ENCODE measurements around the gene OR6B1. TPM values are rescaled to one million over a fixed set of nuclear protein-coding genes. Genes with fewer than 3 reads are reported as not detected.
"Not testable (repeated sequence)": the region's sequence is repeated elsewhere in the genome, so short reads cannot be mapped to it uniquely, and the experiment has no call there.

The OR6B1 gene
- total and polyA plus RNA-seq, 4 donors, result not detected

- DNase-seq; H3K36me3 ChIP-seq (ENCODE audit: control insufficient read depth in 1 of 2, insufficient read depth in 2 of 2, low read length in 1 of 2); H3K4me3 ChIP-seq (ENCODE audit: low read length in 2 of 2); ATAC-seq (ENCODE audit: low FRiP score); H3K4me1 ChIP-seq (ENCODE audit: control insufficient read depth in 1 of 2, insufficient read depth in 2 of 2, low read length in 2 of 2); H3K27ac ChIP-seq (ENCODE audit: low read depth in 1 of 2, low read length in 2 of 2); intact Hi-C loops (cut with DNase I); H3K9me3 ChIP-seq (ENCODE audit: control insufficient read depth, low read length); H3K27me3 ChIP-seq (ENCODE audit: control insufficient read depth in 1 of 2, insufficient read depth in 2 of 2, low read length in 1 of 2): not testable (repeated sequence)
- 88 to 96% methylated on average over 1 of the region's 1 CpG for WGBS, 2 donors
Measured at GRCh38 chr7:144010821-144011220, 10.7 kb downstream of the OR6B1 start.

GRCh38 chr7:144011458-144012230 lies 11.5 kb downstream of the OR6B1 start:
- no peaks in the 10 kb centered on the region for H3K36me3 ChIP-seq (ENCODE audit: control insufficient read depth in 1 of 2, insufficient read depth in 2 of 2, low read length in 1 of 2)
- ATAC-seq (ENCODE audit: low FRiP score) (no peak), DNase-seq (no peak)
- no peaks in the 10 kb centered on the region for H3K9me3 ChIP-seq (ENCODE audit: control insufficient read depth, low read length)
- no peak overlapping the region for H3K27ac ChIP-seq (ENCODE audit: low read depth in 1 of 2, low read length in 2 of 2)
- H3K4me1 ChIP-seq (ENCODE audit: control insufficient read depth in 1 of 2, insufficient read depth in 2 of 2, low read length in 2 of 2), result no peaks in the 10 kb centered on the region
- no peak overlapping the region for H3K4me3 ChIP-seq (ENCODE audit: low read length in 2 of 2)
- 84 to 92% methylated on average over 5 of the region's 5 CpGs for WGBS, 2 donors
- no peaks in the 10 kb centered on the region for H3K27me3 ChIP-seq (ENCODE audit: control insufficient read depth in 1 of 2, insufficient read depth in 2 of 2, low read length in 1 of 2)
- intact Hi-C loops (cut with DNase I), result no loop called here

DNA sequence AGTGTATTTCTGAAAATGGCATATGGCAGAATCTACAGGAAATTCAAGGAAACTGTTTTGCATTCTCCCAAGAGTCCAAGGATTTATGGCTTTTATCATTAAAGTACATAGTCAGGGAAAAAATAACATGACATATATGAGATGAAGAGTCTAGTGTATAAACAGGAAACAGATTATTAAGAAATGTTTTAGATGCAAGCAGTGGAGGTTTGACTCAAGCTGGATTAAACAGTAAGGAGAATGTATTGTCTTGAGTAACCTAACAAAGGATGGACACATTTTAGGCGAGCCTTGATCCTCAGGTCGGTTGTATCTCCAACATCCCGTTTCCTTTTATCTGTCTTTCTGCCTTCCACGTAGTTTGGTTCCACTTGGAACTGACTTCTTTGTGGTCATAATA lies 17.9 kb downstream of the OR6B1 start:
- intact Hi-C loops (cut with DNase I), result no loop called here
- H3K27ac ChIP-seq (ENCODE audit: low read depth in 1 of 2, low read length in 2 of 2), result no peak overlapping the region
- no peak for ATAC-seq (ENCODE audit: low FRiP score)
- no peak for DNase-seq
- no peaks in the 10 kb centered on the region for H3K36me3 ChIP-seq (ENCODE audit: control insufficient read depth in 1 of 2, insufficient read depth in 2 of 2, low read length in 1 of 2)
- peaks cover 0 to 3% of the 10 kb centered on the region in 2 donors for H3K4me1 ChIP-seq (ENCODE audit: control insufficient read depth in 1 of 2, insufficient read depth in 2 of 2, low read length in 2 of 2)
- no peak overlapping the region for H3K4me3 ChIP-seq (ENCODE audit: low read length in 2 of 2)
- WGBS, 2 donors, result 77 to 93% methylated on average over 4 of the region's 4 CpGs
- H3K9me3 ChIP-seq (ENCODE audit: control insufficient read depth, low read length), result no peaks in the 10 kb centered on the region
- no peaks in the 10 kb centered on the region for H3K27me3 ChIP-seq (ENCODE audit: control insufficient read depth in 1 of 2, insufficient read depth in 2 of 2, low read length in 1 of 2)

GRCh38 chr7:144019457-144019856 lies 19.3 kb downstream of the OR6B1 start:
- intact Hi-C loops (cut with DNase I), result no loop called here

DNA sequence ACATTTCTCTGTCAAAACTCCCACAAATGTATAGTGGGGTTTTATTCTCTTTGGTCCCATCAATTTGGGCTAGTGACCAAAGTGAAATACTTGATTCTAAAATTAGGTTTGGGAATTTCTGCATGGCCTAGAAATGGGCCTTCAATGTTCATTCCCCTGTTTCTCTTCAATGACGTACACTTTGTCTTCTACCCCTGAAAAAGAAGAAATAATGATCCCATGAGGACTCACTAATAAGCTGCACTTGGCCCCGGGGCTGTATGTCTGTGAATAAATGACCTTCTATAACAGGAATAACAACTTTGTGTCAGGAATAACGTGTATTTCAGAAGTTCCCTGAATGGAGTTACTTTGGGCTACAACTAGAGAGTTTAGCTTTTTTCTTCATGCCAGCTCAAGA lies 20.2 kb downstream of the OR6B1 start:
- no peak overlapping the region for H3K27ac ChIP-seq (ENCODE audit: low read depth in 1 of 2, low read length in 2 of 2)
- H3K4me1 ChIP-seq (ENCODE audit: control insufficient read depth in 1 of 2, insufficient read depth in 2 of 2, low read length in 2 of 2), result peaks cover 0 to 3% of the 10 kb centered on the region in 2 donors
- no peaks in the 10 kb centered on the region for H3K27me3 ChIP-seq (ENCODE audit: control insufficient read depth in 1 of 2, insufficient read depth in 2 of 2, low read length in 1 of 2)
- H3K9me3 ChIP-seq (ENCODE audit: control insufficient read depth, low read length), result no peaks in the 10 kb centered on the region
- H3K36me3 ChIP-seq (ENCODE audit: control insufficient read depth in 1 of 2, insufficient read depth in 2 of 2, low read length in 1 of 2), result no peaks in the 10 kb centered on the region
- ATAC-seq (ENCODE audit: low FRiP score), result no peak
- no peak overlapping the region for H3K4me3 ChIP-seq (ENCODE audit: low read length in 2 of 2)
- WGBS, 2 donors, result 26 to 53% methylated on average over 3 of the region's 3 CpGs
- intact Hi-C loops (cut with DNase I), result no loop called here
- no peak for DNase-seq

More at GRCh38 chr7:144019457-144019856, 19.3 kb downstream of the OR6B1 start:
- Histone ChIP-seq H3K27ac (ENCODE audit: low read depth in 1 of 2, low read length in 2 of 2) (no peak overlapping the region), H3K4me1 (ENCODE audit: control insufficient read depth in 1 of 2, insufficient read depth in 2 of 2, low read length in 2 of 2) (peaks cover 0 to 3% of the 10 kb centered on the region in 2 donors), H3K9me3 (ENCODE audit: control insufficient read depth, low read length) (no peaks in the 10 kb centered on the region), H3K27me3 (ENCODE audit: control insufficient read depth in 1 of 2, insufficient read depth in 2 of 2, low read length in 1 of 2) (no peaks in the 10 kb centered on the region), H3K36me3 (ENCODE audit: control insufficient read depth in 1 of 2, insufficient read depth in 2 of 2, low read length in 1 of 2) (no peaks in the 10 kb centered on the region), H3K4me3 (ENCODE audit: low read length in 2 of 2) (no peak overlapping the region)
- DNase-seq (no peak), ATAC-seq (ENCODE audit: low FRiP score) (peak; percentile 60)
- 40 to 44% methylated on average over 2 of the region's 2 CpGs for WGBS, 2 donors

DNA sequence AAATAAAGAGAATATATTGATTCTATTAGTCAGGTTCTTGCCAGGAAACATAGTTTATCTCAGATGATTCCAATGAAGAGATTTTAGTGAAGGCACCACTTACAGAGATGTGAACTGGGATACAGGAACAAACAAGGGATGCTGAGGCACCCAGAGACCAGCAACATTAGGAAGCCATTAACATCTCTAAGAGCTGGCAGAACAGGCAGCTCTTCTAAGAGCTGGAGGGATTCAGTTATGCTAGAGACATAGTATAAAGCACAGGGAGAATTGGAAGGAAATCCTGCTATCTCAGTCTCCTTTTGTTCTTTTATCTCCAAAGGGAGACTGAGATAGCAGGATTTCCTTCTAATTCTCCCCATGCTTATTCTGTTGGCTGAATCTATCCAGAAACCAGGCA lies 22.0 kb downstream of the OR6B1 start:
- intact Hi-C loops (cut with DNase I), result no loop called here

DNA sequence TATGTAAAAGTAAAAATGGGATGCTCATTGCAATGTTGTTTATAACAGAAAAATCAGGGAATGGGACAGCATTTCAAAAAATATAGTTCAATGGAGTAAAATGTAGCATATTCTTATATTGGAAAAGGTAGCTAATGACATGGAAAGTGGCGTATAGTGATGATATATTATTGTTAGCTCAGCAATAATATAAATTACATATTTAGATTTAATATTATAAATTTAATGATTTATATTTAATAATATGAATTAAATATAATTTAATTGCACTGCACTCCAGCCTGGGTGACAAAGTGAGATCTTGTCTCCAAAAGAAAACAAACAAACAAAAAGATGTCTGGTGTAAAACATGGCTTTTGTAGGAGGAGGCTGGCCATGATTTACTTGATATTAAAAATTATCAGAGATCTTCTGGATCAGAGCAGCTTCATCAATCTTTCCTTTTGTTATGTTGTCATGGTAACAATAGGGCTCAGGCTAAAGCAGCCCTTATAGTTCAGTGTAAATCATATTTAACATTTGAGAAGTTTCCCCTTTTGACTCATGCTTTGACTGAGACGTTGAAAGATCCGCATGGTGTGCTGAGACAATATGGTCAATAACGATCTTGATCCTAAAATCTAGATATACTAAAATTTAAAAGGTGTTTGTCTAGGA lies 23.2 kb downstream of the OR6B1 start:
- intact Hi-C loops (cut with DNase I), result no loop called here
- ATAC-seq (ENCODE audit: low FRiP score) (no peak), DNase-seq (no peak)
- Histone ChIP-seq H3K27ac (ENCODE audit: low read depth in 1 of 2, low read length in 2 of 2) (no peak overlapping the region), H3K4me1 (ENCODE audit: control insufficient read depth in 1 of 2, insufficient read depth in 2 of 2, low read length in 2 of 2) (peaks cover 0 to 3% of the 10 kb centered on the region in 2 donors), H3K27me3 (ENCODE audit: control insufficient read depth in 1 of 2, insufficient read depth in 2 of 2, low read length in 1 of 2) (no peaks in the 10 kb centered on the region), H3K4me3 (ENCODE audit: low read length in 2 of 2) (no peak overlapping the region), H3K36me3 (ENCODE audit: control insufficient read depth in 1 of 2, insufficient read depth in 2 of 2, low read length in 1 of 2) (no peaks in the 10 kb centered on the region), H3K9me3 (ENCODE audit: control insufficient read depth, low read length) (no peaks in the 10 kb centered on the region)
- WGBS, 2 donors, result 79 to 83% methylated on average over 4 of the region's 4 CpGs

More for the DNA sequence above, 22.0 kb downstream of the OR6B1 start:
- DNase-seq (no peak), ATAC-seq (ENCODE audit: low FRiP score) (no peak)
- Histone ChIP-seq H3K9me3 (ENCODE audit: control insufficient read depth, low read length) (no peaks in the 10 kb centered on the region), H3K36me3 (ENCODE audit: control insufficient read depth in 1 of 2, insufficient read depth in 2 of 2, low read length in 1 of 2) (no peaks in the 10 kb centered on the region), H3K27me3 (ENCODE audit: control insufficient read depth in 1 of 2, insufficient read depth in 2 of 2, low read length in 1 of 2) (no peaks in the 10 kb centered on the region), H3K27ac (ENCODE audit: low read depth in 1 of 2, low read length in 2 of 2) (no peak overlapping the region), H3K4me3 (ENCODE audit: low read length in 2 of 2) (no peak overlapping the region), H3K4me1 (ENCODE audit: control insufficient read depth in 1 of 2, insufficient read depth in 2 of 2, low read length in 2 of 2) (peaks cover 0 to 3% of the 10 kb centered on the region in 2 donors)

GRCh38 chr7:144024213-144024612 lies 24.1 kb downstream of the OR6B1 start:
- Histone ChIP-seq H3K27ac (ENCODE audit: low read depth in 1 of 2, low read length in 2 of 2) (no peak overlapping the region), H3K9me3 (ENCODE audit: control insufficient read depth, low read length) (no peaks in the 10 kb centered on the region), H3K4me1 (ENCODE audit: control insufficient read depth in 1 of 2, insufficient read depth in 2 of 2, low read length in 2 of 2) (peaks cover 0 to 3% of the 10 kb centered on the region in 2 donors), H3K27me3 (ENCODE audit: control insufficient read depth in 1 of 2, insufficient read depth in 2 of 2, low read length in 1 of 2) (no peaks in the 10 kb centered on the region), H3K36me3 (ENCODE audit: control insufficient read depth in 1 of 2, insufficient read depth in 2 of 2, low read length in 1 of 2) (no peaks in the 10 kb centered on the region), H3K4me3 (ENCODE audit: low read length in 2 of 2) (no peak overlapping the region)
- DNase-seq, result no peak
- ATAC-seq (ENCODE audit: low FRiP score), result no peak
- intact Hi-C loops (cut with DNase I), result no loop called here
- 77 to 86% methylated on average over 3 of the region's 3 CpGs for whole genome bisulfite sequencing, 2 donors
